PC-9 (cell line): ENCODE measurements around the gene RRH.

Source experiments
- CTCF ChIP-seq: fragments of 200-600 bp; sonication (generic); conservative IDR thresholded peaks from 2 replicates; pipeline ENCODE4 v1.6.1; 2017; ENCODE audit warnings: mixed run types, antibody characterized with exemption, mild to moderate bottlenecking, moderate library complexity
- EZH2 ChIP-seq: fragments of 200-600 bp; sonication (generic); IDR thresholded peaks from 2 replicates; pipeline ENCODE4 v1.8.0; 2017; ENCODE audit warnings: antibody characterized with exemption, low read depth

GRCh38 chr4:109821185-109821584 lies 6.6 kb upstream of the RRH start:
- TF ChIP-seq CTCF (no peak), EZH2 (no peak)
